IMR-90 (cell line): ENCODE results near the gene SKA3. TPM values are rescaled to one million over a fixed set of nuclear protein-coding genes. Genes with fewer than 3 reads are reported as not detected.

Experiments used
- ATAC-seq: fragments of 200-7000 bp; cut with Tn5 transposase; 2 replicates; pipeline ENCODE4 v1.9.1; 2020; ENCODE audit warnings: low read depth, mild to moderate bottlenecking, moderate library complexity
- BruUV-seq: library from RNA; stranded (reverse); fragments of 400-500 nt; replicated peaks from 2 replicates; lab custom pipeline; 2021; lab: Mats Ljungman, UMichigan
- CTCF ChIA-PET: fragments of 300-600 bp; formaldehyde crosslinking; extraction: SDS; loops from one replicate; lab custom pipeline; 2021; ENCODE audit warnings: antibody characterized with exemption; lab: Yijun Ruan, JAX
- POLR2A ChIA-PET: fragments of 300-600 bp; sonication (Branson Sonifier 250); formaldehyde crosslinking; loops from one replicate; lab custom pipeline; 2022; ENCODE audit warnings: antibody characterized with exemption; ENCODE audit not compliant: unreplicated experiment; lab: Charles Lee
- DNase-seq: peaks from one replicate; pipeline ENCODE4 v3.0.0; 2013
- H2AFZ ChIP-seq: replicated peaks from 2 replicates; pipeline ENCODE3; 2013; ENCODE audit warnings: low read length, mild to moderate bottlenecking; ENCODE audit not compliant: poor library complexity
- H2AK5ac ChIP-seq: 2 replicates; pipeline ENCODE4 v1.6.1; 2013; ENCODE audit warnings: low read depth, low read length, inconsistent platforms
- H2AK9ac ChIP-seq: replicated peaks from 2 replicates; pipeline ENCODE3; 2013; ENCODE audit warnings: mild to moderate bottlenecking, low read depth, low read length, moderate library complexity; ENCODE audit not compliant: poor library complexity
- H2BK120ac ChIP-seq: 2 replicates; pipeline ENCODE4 v1.6.1; 2013; ENCODE audit warnings: low read depth, low read length, inconsistent platforms
- H2BK15ac ChIP-seq: 3 replicates; pipeline ENCODE4 v1.6.1; 2013; ENCODE audit warnings: low read depth, low read length, inconsistent platforms
- H2BK20ac ChIP-seq: 2 replicates; pipeline ENCODE4 v1.6.1; 2013; ENCODE audit warnings: low read depth, mild to moderate bottlenecking, inconsistent platforms, low read length, moderate library complexity
- H2BK5ac ChIP-seq: 2 replicates; pipeline ENCODE4 v1.6.1; 2013; ENCODE audit warnings: mild to moderate bottlenecking, low read depth, low read length, inconsistent platforms; ENCODE audit not compliant: poor library complexity, severe bottlenecking
- H3K14ac ChIP-seq: replicated peaks from 2 replicates; pipeline ENCODE4 v1.6.1; 2013; ENCODE audit warnings: low read depth, low read length, inconsistent platforms
- H3K18ac ChIP-seq: 2 replicates; pipeline ENCODE4 v1.6.1; 2013; ENCODE audit warnings: low read depth, low read length, control low read depth
- H3K23ac ChIP-seq: 2 replicates; pipeline ENCODE4 v1.6.1; 2013; ENCODE audit warnings: low read depth, low read length, inconsistent platforms
- H3K27ac ChIP-seq: 2 replicates; pipeline ENCODE4 v1.5.1; 2013; ENCODE audit warnings: mild to moderate bottlenecking, control low read depth, low read length; ENCODE audit not compliant: insufficient read depth
- H3K27me3 ChIP-seq: 2 replicates; pipeline ENCODE4 v1.6.1; 2013; ENCODE audit warnings: low read length; ENCODE audit not compliant: control insufficient read depth, insufficient read depth
- H3K36me3 ChIP-seq: 2 replicates; pipeline ENCODE4 v1.6.1; 2013; ENCODE audit warnings: low read length, mixed read lengths; ENCODE audit not compliant: control insufficient read depth, insufficient read depth
- H3K4ac ChIP-seq: 2 replicates; pipeline ENCODE4 v1.6.1; 2013; ENCODE audit warnings: low read depth, low read length, inconsistent platforms
- H3K4me1 ChIP-seq: 2 replicates; pipeline ENCODE4 v1.6.1; 2013; ENCODE audit warnings: low read length, mixed read lengths; ENCODE audit not compliant: control insufficient read depth, insufficient read depth
- H3K4me2 ChIP-seq: 2 replicates; pipeline ENCODE4 v1.6.1; 2013; ENCODE audit warnings: low read depth, mild to moderate bottlenecking, control low read depth, low read length, moderate library complexity
- H3K4me3 ChIP-seq: 2 replicates; pipeline ENCODE4 v1.5.1; 2013; ENCODE audit warnings: low read depth, mild to moderate bottlenecking, control low read depth, low read length, moderate library complexity; ENCODE audit not compliant: insufficient read depth
- H3K56ac ChIP-seq: 2 replicates; pipeline ENCODE4 v1.6.1; 2013; ENCODE audit warnings: low read length, inconsistent platforms; ENCODE audit not compliant: insufficient read depth; ENCODE audit errors: extremely low read depth
- H3K79me1 ChIP-seq, 2 experiments: 2 replicates each; pipeline ENCODE4 v1.6.1; 2013; ENCODE audit warnings: low read length in 2 of 2, inconsistent platforms in 1 of 2, low read depth in 1 of 2
- H3K9ac ChIP-seq: 2 replicates; pipeline ENCODE4 v1.6.1; 2013; ENCODE audit warnings: low read depth, low read length, control low read depth
- H3K9me1 ChIP-seq: 2 replicates; pipeline ENCODE4 v1.6.1; 2013; ENCODE audit warnings: low read length, inconsistent platforms; ENCODE audit not compliant: insufficient read depth
- H3K9me3 ChIP-seq: 2 replicates; pipeline ENCODE4 v1.6.1; 2013; ENCODE audit warnings: low read length; ENCODE audit not compliant: control insufficient read depth, insufficient read depth
- H4K20me1 ChIP-seq: 2 replicates; pipeline ENCODE4 v1.6.1; 2013; ENCODE audit warnings: low read length, inconsistent platforms; ENCODE audit not compliant: insufficient read depth
- H4K5ac ChIP-seq: 2 replicates; pipeline ENCODE4 v1.6.1; 2013; ENCODE audit warnings: mild to moderate bottlenecking, low read depth, low read length, control low read depth
- H4K8ac ChIP-seq, 2 experiments: 2 replicates each; pipeline ENCODE4 v1.6.1; 2013; ENCODE audit warnings: low read depth in 2 of 2, low read length in 2 of 2, control low read depth in 1 of 2, inconsistent platforms in 1 of 2
- H4K91ac ChIP-seq: 2 replicates; pipeline ENCODE4 v1.6.1; 2013; ENCODE audit warnings: low read depth, low read length, inconsistent platforms; ENCODE audit not compliant: insufficient read depth
- BHLHE40 ChIP-seq: fragments of 150-350 bp; IDR thresholded peaks from 2 replicates; pipeline ENCODE4 v1.6.1; 2016; ENCODE audit warnings: mild to moderate bottlenecking, low read depth, low read length
- CHD1 ChIP-seq: IDR thresholded peaks from 2 replicates; pipeline ENCODE4 v1.6.1; 2012; ENCODE audit warnings: low read depth, low read length, improper control_type of control experiment
- MAZ ChIP-seq: IDR thresholded peaks from 2 replicates; pipeline ENCODE4 v1.6.1; 2012; ENCODE audit warnings: low read depth, mild to moderate bottlenecking, low read length, improper control_type of control experiment, moderate library complexity, borderline replicate concordance
- MXI1 ChIP-seq: IDR thresholded peaks from 2 replicates; pipeline ENCODE4 v1.6.1; 2012; ENCODE audit warnings: low read depth, mild to moderate bottlenecking, low read length, moderate library complexity, borderline replicate concordance
- NFE2L2 ChIP-seq: fragments of 150-350 bp; IDR thresholded peaks from 2 replicates; pipeline ENCODE4 v1.6.1; 2016; ENCODE audit warnings: low read depth, mild to moderate bottlenecking, low read length
- SMC3 ChIP-seq: fragments of 150-350 bp; IDR thresholded peaks from 2 replicates; pipeline ENCODE4 v1.6.1; 2016; ENCODE audit warnings: low read depth, mild to moderate bottlenecking, antibody characterized with exemption, low read length, moderate library complexity
- WGBS, 2 experiments: methylation state at CpG; one replicate each; pipeline versions ENCODE4 v1.1.5 to v1.1.7; 2013; ENCODE audit warnings: missing lambda C conversion rate in 2 of 2; ENCODE audit not compliant: insufficient read length in 1 of 2; ENCODE audit errors: extremely low coverage in 2 of 2; 5-methylcytosine and 5-hydroxymethylcytosine counted together
- dilution Hi-C: fragments of 300-500 bp; cut with HindIII; formaldehyde crosslinking; loops from one replicate; pipeline ENCODE4 v1.14.3; 2018; ENCODE audit warnings: low sequenced_read_pairs; ENCODE audit not compliant: unreplicated experiment
- in situ Hi-C: fragments of 300-500 bp; cut with MboI; formaldehyde crosslinking; loops from 3 replicates; pipeline ENCODE4 v1.14.3; 2019; ENCODE audit warnings: low sequenced_read_pairs, inconsistent platforms, mixed read lengths
- intact Hi-C: fragments of 100-400 bp; cut with micrococcal nuclease; formaldehyde crosslinking; loops from 2 replicates; pipeline ENCODE4 v1.10.0; 2022
- polyA plus RNA-seq, 3 experiments: library from polyadenylated mRNA; depleted of rRNA; stranded (reverse); fragments of >200 nt; gene quantifications; 2 replicates each; pipeline ENCODE4 v1.2.3, GENCODE V29; 2012; ENCODE audit warnings: low replicate concordance in 1 of 3
- total RNA-seq: library from RNA; depleted of rRNA; stranded (reverse); fragments of >200 nt; gene quantifications from 2 replicates; pipeline ENCODE4 v1.2.3, GENCODE V29; 2012
- TF ChIP-seq, protein P1 (sequence below): conservative IDR thresholded peaks from 2 replicates; pipeline ENCODE4 v1.5.1; 2012; ENCODE audit warnings: mild to moderate bottlenecking, low read depth, low read length, improper control_type of control experiment

The SKA3 gene
- total and polyA plus RNA-seq, 2 of the 4 experiments (the other 2 are of a cell fraction) = 11.7 to 15.6 TPM

DNA sequence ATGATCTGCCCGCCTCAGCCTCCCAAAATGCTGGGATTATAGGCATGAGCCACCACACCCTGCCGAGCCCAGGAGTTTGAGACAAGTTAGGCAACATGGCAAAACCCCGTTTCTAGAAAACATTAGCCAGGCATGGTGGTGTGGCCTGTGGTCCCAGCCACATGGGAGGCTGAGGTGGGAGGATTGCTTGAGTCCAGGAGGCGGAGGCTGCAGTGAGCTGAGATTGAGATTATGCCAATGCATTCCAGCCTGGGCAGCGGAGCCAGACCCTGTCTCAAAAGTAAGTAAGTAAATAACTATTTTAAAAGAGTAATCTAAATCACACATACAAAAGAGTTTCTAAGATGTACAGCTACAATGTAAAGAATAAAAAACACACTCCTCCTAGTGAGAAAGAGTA lies 41.9 kb downstream of the SKA3 start:
- no peaks in the 10 kb centered on the region for H3K9me1 ChIP-seq
- H3K4me1 ChIP-seq = peaks cover 1% of the 10 kb centered on the region; the same call in 1 of the 2 replicates
- CTCF ChIA-PET = no interaction called here
- H3K14ac ChIP-seq = no peak overlapping the region
- H2AK5ac ChIP-seq = peak overlapping the region; percentile 82; the same call in 1 of the 2 replicates
- no peak overlapping the region for H3K23ac ChIP-seq
- TF ChIP-seq MXI1 (no peak), NFE2L2 (no peak), BHLHE40 (no peak), CHD1 (no peak), SMC3 (no peak), MAZ (no peak)
- TF ChIP-seq, protein P1, sequence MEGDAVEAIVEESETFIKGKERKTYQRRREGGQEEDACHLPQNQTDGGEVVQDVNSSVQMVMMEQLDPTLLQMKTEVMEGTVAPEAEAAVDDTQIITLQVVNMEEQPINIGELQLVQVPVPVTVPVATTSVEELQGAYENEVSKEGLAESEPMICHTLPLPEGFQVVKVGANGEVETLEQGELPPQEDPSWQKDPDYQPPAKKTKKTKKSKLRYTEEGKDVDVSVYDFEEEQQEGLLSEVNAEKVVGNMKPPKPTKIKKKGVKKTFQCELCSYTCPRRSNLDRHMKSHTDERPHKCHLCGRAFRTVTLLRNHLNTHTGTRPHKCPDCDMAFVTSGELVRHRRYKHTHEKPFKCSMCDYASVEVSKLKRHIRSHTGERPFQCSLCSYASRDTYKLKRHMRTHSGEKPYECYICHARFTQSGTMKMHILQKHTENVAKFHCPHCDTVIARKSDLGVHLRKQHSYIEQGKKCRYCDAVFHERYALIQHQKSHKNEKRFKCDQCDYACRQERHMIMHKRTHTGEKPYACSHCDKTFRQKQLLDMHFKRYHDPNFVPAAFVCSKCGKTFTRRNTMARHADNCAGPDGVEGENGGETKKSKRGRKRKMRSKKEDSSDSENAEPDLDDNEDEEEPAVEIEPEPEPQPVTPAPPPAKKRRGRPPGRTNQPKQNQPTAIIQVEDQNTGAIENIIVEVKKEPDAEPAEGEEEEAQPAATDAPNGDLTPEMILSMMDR = no peak
- intact Hi-C loops (loop anchor here (5.0 kb wide), 1 partner anchor 92 kb away; no protein-coding TSS in a partner anchor), dilution Hi-C loops (no loop called here), in situ Hi-C loops (no loop called here)
- no peak overlapping the region for H3K18ac ChIP-seq
- no peaks in the 10 kb centered on the region for H3K27me3 ChIP-seq
- H3K79me1 ChIP-seq = peaks cover 0 to 4% of the 10 kb centered on the region in 2 experiments; a peak in 2 of 4 replicates
- H3K9me3 ChIP-seq = no peaks in the 10 kb centered on the region
- ATAC-seq = no peak
- H2BK15ac ChIP-seq = no peak overlapping the region
- POLR2A ChIA-PET = no interaction called here
- no peak overlapping the region for H2AFZ ChIP-seq
- H3K9ac ChIP-seq = no peak overlapping the region
- H4K91ac ChIP-seq = no peak overlapping the region
- no peak overlapping the region for H2BK120ac ChIP-seq
- H2AK9ac ChIP-seq = no peak overlapping the region
- H3K27ac ChIP-seq = no peak overlapping the region
- no peak overlapping the region for H2BK20ac ChIP-seq
- H3K4me2 ChIP-seq = no peak overlapping the region
- no peak overlapping the region for H3K4ac ChIP-seq
- BruUV-seq = no TSS peak
- H2BK5ac ChIP-seq = no peak overlapping the region
- no peak overlapping the region for H4K8ac ChIP-seq
- no peaks in the 10 kb centered on the region for H4K20me1 ChIP-seq
- 80% methylated on average over 1 of the region's 5 CpGs; no CpG with 5 or more reads in 1 of the 2 experiments for WGBS, 2 experiments
- no peak overlapping the region for H4K5ac ChIP-seq
- DNase-seq = no peak
- no peak overlapping the region for H3K56ac ChIP-seq
- no peaks in the 10 kb centered on the region for H3K36me3 ChIP-seq
- no peak overlapping the region for H3K4me3 ChIP-seq
